MV-4-11 (cell line): ENCODE measurements around the gene BEST1.
"Not testable (repeated sequence)": the region's sequence is repeated elsewhere in the genome, so short reads cannot be mapped to it uniquely, and the experiment has no call there.

Experiments
- DNase-seq: peaks from one replicate; lab custom pipeline; 2025; lab: John Stamatoyannopoulos, UW

Gene BEST1

DNA sequence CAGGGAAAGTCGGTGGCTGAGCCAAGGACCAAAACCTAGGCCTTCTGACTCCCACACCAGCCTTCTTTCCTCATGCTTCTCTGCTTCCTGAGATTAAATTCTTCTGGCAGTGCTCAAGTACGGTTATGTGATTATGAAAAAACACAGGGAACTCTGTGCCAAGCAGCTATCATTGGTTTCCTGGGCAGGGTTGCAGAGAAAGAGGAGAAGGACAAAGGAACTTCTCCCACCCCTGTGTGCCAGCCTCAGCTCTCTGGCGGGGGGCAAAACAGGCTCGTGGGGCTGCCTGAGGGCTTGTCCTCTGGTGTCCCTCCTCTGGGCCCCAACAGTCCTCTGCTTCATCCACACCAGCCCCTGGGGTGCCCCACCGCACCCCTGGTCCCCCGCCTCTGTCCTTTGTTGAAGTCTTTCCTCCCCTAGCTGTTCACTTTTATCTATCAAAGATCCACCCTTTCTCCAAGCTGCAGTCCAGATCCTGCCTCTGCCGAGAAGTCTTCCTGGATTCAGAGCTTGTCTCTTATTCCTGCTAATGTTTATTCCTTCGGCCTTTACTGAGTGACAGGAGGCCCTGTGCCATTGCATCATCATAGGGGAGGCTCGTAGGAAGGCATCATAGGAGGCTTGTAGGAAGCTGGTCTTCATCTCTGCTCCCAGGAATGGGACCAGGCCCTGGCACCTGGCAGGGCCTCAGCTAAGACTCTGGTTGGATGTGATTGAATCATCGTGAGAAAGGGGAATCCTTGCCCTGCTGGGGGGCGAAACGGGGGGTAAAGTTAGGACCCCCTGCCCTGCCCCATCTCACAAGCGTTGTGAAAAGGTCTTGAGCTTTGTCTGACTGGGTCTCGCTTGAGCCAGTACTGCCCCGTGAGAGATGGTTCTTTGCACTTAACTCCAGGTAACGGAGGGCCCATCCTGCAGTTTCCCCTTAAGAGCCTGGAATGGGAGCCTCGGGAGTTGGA is 28.8 kb downstream of the BEST1 start:
- no peak for DNase-seq

DNA sequence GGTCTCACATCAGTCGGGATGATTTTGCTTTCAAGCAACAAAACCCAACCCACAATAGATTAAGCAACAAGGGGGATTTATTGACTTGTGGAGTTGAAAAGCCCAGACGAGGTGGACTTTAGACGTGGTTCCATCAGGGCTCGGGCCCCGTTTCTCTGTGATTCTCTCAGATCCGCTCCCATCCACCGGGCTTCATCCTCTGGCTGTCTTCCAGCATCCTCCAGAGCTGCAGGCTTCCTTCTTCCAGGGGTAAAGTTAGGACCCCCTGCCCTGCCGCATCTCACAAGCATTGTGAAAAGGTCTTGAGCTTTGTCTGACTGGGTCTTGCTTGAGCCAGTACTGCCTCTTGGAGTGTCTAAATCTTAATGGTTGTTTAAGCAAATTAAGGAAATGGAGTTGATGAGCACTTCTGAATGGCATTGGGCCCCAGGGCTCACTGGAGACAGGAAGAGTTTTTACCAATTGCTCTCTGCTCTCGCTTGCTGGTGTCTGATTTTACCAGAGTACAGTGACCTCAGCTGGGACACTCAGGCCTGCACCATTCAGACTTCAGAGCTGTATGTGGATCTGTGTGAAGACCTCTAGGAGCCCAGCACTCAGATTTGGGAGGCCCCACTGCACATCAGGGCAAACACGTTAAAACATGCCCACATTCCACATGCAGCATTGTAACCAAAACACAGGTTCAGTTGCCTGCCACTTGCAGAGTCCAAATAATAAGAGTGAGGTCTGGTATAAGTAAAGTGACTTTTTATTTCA is 30.8 kb downstream of the BEST1 start:
- DNase-seq = peak; percentile 18

DNA sequence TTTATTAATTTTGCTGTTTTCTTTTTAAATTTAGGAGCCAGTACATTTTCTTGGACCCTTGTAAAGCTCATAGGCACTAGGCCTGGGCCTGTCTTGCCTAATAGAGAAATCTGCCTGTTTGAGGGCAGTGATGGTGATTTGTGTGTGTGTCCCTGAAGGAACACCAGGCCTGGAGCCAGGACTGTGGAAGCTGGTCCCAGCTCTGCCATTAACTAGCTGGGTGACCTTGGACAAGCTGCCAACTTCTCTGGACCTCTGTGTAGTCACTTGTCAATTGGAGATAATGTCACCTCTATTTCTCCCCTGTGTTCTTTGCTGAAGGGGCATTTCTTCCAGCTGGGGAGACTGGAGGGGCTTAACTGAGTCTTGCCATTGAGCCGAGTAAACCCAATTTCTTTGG is 33.3 kb downstream of the BEST1 start:
- DNase-seq = no peak

DNA sequence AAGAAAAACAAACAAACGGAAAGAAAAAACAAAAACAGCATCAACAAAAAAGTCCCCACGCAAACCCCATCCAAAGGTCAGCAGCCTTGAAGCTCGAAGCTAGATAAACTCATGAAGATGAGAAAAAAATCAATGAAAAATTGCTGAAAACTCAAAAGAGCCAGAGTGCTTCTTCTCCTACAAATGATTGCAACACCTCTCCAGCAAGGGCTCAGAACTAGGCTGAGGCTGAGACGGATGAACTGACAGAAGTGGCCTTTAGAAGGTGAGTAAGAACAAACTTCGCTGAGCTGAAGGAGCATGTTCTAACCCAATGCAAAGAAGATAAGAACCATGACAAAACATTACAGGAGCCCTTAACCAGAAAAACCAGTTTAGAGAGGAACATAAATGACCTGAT is 35.7 kb downstream of the BEST1 start:
- no peak for DNase-seq

DNA sequence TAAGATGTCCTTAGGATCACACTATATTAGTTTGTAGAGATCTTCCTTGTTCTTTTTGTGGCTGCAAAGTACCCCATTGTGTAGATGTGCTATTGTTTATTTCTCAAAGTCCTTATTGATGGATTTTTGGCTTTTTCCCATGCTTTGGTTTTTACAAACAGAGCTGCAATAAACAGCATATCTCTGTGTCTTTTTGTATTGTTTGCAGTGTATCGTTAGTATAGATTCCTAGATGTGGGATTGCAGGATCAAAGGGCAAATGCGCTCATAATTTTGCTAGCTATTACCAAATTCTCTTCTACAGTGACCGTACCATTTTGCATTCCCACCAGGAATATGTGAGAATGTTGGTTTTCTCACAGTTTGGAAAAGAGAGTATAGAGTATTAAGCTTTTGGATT is 44.8 kb downstream of the BEST1 start:
- DNase-seq = no peak

DNA sequence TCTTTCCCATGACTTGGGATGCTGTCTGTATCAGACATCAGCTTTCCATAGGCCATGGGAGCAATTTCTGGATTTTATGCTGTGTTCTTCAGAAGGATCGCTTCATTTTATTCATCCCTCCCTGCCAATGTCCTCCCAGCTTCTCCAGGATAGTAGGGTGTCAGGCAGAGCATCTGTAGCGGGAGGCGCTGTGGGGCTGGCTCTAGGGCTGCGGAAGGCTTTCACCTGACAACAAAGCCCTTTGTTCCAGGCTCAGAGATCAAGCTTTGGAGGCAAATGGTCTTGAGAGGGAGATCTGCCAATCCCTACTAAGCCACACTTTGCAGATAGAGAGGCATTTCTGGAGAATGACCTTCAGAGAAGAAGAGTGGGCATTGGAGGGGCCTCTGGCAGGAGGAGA is 46.8 kb downstream of the BEST1 start:
- no peak for DNase-seq

DNA sequence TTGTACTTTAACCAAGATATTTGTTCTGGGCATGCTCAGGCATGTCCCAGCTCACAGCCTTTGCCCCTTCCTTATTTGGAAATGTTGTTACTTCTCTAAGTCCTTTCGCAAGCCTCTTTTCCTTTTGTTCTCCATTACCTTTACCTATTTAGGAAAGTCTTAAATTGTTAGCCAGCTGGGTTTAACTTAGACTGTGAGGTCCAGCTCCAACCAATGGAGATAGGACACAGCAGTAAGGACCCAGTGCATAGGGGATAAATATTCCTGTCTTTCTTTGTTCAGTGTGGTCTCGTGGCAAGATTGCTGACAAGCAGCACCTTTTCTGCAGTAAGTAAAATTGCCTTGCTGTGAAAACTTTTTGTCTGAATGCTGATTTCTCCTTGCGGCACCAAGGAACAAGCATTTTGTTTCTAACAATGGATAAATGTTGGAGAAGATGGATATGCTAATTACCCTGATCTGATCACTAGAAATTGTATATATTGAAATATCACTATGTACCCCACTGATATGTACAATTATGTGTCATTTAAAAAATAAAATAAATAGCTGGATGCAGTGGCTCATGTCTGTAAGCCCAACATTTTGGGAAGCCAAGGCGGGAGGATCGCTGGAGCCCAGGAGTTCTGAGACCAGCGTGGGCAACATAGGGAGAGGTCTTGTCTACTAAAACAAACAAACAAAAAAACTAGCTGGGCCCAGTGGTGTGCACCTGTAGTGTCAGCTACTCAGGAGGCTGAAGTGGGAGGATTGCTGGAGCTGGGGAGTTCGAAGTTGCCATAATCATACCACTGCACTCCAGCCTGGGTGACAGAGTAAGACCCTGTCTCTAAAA is 49.2 kb downstream of the BEST1 start:
- peak; percentile 39 for DNase-seq

DNA sequence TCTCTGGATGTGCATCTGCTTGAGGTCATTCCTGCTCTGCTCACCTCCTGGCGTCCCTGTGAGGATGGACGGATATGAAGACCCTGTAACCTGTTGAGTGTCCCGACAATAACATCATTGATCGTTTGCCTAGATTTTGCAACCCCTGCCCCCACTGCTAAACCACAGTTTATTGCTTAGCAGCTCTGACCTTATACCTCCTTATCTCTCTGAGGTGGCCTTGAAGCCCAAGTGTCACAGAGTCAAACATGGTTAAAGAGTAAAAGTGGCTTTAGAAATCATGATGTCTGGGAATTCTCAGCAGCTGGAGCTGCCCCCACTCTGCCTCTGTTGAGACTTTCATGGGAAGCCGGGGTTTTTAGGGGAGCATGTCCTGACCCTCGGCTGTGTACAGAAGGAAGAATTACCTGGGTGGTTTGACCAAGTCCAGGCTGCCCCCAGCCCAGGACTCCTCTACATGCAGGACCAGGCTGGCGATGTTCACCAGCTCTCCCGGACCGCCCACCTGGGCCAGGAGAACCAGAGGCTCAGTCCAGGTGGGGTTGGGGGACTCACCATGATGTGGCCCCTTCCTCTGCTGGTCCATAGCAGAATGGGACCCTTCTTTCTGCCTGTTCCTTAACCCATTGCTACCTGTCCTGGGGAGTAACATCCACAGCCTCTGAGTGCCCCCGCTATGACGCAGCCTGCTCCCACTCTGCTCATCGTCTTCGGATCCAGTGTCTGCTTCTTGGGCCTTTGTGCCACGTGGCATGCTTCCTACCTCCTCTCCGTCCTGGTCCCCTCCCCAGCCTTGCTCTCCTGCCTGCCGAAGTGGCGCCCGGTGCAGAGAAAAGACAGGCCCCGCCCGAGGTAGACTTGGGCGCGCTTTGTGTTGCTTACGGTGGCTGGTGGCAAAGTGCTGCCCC is 50.6 kb downstream of the BEST1 start:
- DNase-seq = no peak

DNA sequence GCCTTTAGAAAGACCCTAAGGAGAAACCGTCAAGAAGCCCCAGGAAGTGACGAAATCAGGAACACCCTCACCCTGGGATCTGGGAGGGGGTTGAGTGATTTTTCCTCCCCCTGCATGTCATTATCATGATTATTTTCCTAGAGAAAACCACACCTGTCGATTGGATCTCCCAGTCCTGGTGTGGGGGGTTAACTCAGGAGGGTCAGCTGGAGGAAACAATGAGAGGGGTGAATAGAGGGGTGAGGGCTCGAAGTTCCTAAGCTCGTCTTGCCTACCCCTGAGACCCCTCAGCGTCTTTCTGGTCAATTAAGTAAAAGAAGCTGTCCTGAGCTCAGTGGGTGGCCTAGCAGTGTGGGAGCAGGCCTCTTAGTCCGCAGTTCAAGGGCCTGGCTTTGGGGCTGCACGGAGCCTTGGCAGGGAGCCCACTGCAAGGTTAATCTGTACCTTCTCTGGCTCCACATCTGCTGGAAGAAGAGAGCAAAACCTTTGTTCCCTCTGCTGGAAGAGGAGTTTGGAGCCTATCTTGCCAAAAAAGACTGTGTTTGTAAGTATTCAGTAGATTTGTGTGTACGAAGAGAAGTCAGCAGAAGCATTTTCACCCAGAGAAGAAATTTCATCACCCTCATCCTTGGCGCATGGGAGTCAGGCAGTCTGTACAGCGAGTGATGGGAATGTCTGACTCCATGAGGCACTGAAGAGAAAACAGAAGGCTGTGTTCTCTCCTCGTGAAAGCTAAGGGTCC is 51.5 kb downstream of the BEST1 start:
- no peak for DNase-seq

DNA sequence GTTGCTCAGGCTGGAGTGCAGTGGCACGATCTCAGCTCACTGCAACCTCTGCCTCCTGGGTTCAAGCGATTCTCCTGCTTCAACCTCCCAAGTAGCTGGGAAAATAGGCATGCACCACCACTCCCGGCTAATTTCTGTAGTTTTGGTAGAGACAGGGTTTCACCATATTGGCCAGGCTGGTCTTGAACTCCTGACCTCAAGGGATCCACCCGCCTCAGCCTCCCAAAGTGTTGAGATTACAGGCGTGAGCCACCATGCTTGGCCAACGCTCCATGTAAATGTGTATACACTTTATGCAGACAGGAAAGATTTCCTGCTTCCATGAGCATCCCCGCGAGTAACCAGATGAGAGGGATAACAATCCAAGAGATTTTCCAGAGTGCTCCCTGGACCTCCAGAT is 52.1 kb downstream of the BEST1 start:
- DNase-seq = not testable (repeated sequence)

DNA sequence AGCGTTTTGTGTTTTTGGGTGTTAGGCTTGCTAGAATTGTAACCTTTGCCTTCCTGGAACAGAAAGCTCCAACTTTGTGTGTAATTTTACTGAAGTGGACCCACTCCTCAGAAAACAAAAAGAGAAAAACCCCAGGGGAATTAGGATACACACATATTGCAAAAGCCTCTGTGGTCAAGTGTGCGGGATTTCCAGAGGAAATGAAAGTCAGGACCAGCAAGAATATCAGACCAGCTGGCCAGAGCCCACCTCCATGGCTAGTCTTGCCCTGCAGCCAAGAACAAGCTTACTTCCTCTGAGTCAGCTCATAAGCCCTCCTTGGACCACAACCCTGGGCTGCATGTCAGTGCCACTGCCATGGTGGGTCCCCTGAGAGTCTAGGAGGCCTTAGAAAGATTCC is 54.3 kb downstream of the BEST1 start:
- peak; percentile 100 for DNase-seq

DNA sequence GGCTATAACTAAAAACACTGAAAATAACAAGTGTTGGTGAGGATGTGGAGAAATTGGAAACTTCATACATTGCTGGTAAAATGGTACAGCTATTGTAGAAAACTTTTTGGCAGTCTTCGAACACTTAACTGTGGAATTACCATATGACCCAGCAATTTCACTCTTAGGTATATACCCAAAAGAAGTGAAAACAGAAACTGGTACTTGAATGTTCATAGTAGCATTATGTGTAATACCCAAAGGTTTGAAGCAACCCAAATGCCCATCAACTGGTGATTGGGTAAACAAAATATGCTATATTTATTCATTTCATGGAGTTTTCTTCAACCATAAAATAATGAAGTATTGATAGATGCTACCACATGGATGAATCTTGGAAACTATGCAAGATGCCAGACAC is 58.0 kb downstream of the BEST1 start:
- DNase-seq = no peak

DNA sequence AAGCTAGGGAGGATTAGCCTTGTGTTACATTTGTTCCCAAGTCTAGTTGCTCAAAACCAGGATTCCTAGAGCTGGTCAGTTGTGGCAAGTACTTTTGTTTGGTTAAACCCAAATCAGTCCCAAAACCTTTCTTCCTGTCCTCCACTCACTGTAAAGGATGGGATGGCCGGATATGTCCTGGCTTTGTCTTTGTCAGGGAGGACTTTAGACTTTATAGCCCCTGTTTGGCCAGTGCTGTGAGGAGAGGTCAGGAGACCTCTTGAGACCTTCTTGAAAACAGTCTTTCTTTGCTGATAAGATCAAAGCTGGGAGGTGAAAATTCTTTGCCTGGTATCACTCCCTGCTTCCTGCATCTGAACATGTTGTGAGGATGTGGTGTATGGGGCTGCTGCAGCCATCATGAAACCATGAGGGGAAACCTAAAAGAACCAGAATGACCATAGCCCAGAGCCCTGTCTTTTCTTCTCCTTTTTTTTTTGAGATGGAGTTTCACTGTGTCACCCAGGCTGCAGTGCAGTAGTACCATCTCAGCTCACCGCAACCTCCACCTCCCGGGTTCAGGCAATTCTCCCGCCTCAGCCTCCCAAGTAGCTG is 60.9 kb downstream of the BEST1 start:
- DNase-seq = no peak

DNA sequence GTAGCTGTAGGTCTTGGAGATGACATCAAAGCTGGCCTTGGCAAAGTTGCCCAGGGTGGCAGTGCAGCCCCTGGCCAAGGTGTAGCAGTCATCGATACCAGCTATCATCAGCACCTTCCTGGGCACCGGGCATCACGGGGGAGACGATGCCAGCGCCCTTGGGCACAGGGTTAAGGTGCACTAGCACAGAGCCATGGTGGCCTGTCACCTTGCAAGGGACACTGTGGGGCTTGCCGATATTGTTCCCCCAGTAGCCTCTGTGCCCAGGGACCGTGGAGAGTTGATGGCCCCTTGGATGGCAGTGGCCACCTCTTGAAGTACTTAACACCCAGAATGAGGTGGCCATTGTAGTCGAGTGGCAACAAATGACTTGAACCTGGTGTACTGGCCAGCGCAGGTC is 61.7 kb downstream of the BEST1 start:
- DNase-seq = no peak

DNA sequence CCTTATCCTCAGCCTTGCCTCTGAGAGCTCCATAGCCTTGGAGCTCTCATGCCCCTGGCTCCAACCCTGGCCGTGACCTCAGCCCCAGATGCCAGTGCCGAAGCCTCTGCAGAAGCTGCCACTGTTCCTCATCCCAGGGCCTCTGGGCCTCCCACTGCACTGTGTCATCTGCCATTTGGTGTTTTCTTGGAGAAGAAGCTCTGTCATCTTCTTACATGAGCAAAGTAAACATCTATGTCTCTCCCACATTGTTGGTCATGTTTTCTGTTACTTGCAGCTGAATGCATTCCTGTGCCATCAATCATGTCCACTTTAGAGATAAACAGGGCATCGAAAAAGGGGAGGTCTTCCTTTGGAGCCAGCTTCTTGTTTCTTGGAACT is 62.3 kb downstream of the BEST1 start:
- no peak for DNase-seq

DNA sequence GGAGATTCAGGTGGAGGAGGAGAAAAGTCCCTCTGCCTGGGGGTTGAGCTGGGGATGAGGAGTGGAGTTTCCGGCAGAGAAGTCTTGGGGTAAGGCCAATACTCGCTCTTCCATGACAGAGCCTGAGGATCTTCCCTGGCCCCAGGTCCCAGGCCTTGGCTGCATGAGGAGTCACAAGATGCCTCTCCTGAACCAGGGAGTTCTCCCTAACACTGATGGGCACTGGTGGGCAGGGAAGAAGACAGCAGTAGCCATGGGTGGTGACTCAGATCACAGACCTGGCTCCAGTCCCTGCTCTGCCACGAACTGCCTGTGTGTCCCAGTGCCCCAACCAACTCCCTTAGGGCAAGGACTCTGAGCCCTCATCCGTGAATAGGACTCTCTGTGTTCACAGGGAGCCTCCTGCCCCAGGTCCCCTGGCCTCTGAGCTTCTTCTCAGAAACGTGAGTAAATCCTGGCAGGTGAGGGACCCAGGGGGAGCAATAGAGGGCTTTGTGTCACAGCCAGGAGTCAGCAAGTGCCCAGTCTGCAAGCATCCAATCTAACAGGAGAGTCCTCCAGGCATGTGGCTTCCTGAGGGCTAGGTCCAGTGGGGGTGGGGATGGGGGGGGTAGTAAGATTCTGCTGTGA is 62.8 kb downstream of the BEST1 start:
- no peak for DNase-seq
